Measurements from ENCODE around the gene MEGF6. TPM values are rescaled to one million over a fixed set of nuclear protein-coding genes. Genes with fewer than 3 reads are reported as not detected.

The MEGF6 gene
- total RNA-seq, 1 donor from 2014 or later, result 194 TPM

GRCh38 chr1:3603571-3604467 lies 7.5 kb downstream of the MEGF6 start:
- DNase-seq (ENCODE audit: low spot score in 2 of 2), result no peak
- no peaks in the 10 kb centered on the region for H3K4me1 ChIP-seq
- H3K36me3 ChIP-seq, result no peaks in the 10 kb centered on the region
- H3K27me3 ChIP-seq, result peaks cover 6% of the 10 kb centered on the region
- TF ChIP-seq CTCF (IDR thresholded peaks at IDR 0.05), result no peak
- intact Hi-C loops (cut with DNase I), result no loop called here
- no peak overlapping the region for H3K27ac ChIP-seq
- H3K9me3 ChIP-seq, result no peaks in the 10 kb centered on the region
- no peak overlapping the region for H3K4me3 ChIP-seq

- intact Hi-C loops (cut with DNase I), result no loop called here
- no peak for TF ChIP-seq CTCF (IDR thresholded peaks at IDR 0.05)
Measured at GRCh38 chr1:3603156-3603555, 8.2 kb downstream of the MEGF6 start.

GRCh38 chr1:3602375-3602774 lies 8.9 kb downstream of the MEGF6 start:
- intact Hi-C loops (cut with DNase I), result no loop called here
- no peak for TF ChIP-seq CTCF (IDR thresholded peaks at IDR 0.05)

More at GRCh38 chr1:3603156-3603555, 8.2 kb downstream of the MEGF6 start:
- Histone ChIP-seq H3K4me1 (no peaks in the 10 kb centered on the region), H3K4me3 (no peak overlapping the region), H3K36me3 (no peaks in the 10 kb centered on the region), H3K9me3 (no peaks in the 10 kb centered on the region), H3K27me3 (peaks cover 6% of the 10 kb centered on the region), H3K27ac (no peak overlapping the region)
- no peak for DNase-seq (ENCODE audit: low spot score in 2 of 2)

DNA sequence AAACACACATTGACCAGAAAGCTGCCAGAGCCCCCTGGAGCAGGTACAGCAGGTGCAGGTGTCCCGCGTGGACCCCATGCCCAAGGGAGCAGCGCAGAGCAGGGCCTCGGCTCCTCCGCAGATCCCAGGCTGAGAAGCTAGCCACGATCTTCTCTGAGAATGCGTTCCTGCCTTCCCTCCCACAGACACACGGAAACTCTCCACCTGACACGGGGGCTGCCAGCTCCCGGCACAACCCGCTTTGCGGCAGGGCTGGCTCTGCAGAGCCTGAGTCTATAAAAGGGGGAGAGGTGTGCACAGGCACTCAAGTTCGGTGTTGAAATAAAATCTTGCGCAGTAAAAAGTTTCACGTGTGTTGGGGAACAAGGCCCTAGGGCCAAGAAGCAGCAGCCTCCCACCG lies 9.6 kb downstream of the MEGF6 start:
- no peaks in the 10 kb centered on the region for H3K36me3 ChIP-seq
- intact Hi-C loops (cut with DNase I), result no loop called here
- no peaks in the 10 kb centered on the region for H3K9me3 ChIP-seq
- no peak for DNase-seq (ENCODE audit: low spot score in 2 of 2)
- H3K27me3 ChIP-seq, result no peaks in the 10 kb centered on the region
- no peak overlapping the region for H3K4me3 ChIP-seq
- no peak overlapping the region for H3K27ac ChIP-seq
- no peaks in the 10 kb centered on the region for H3K4me1 ChIP-seq
- TF ChIP-seq CTCF (IDR thresholded peaks at IDR 0.05), result no peak

More at GRCh38 chr1:3602375-3602774, 8.9 kb downstream of the MEGF6 start:
- Histone ChIP-seq H3K36me3 (no peaks in the 10 kb centered on the region), H3K4me3 (no peak overlapping the region), H3K4me1 (no peaks in the 10 kb centered on the region), H3K27ac (no peak overlapping the region), H3K9me3 (no peaks in the 10 kb centered on the region), H3K27me3 (no peaks in the 10 kb centered on the region)
- DNase-seq (ENCODE audit: low spot score in 2 of 2), result no peak

GRCh38 chr1:3600354-3600753 lies 11.0 kb downstream of the MEGF6 start:
- H3K4me3 ChIP-seq, result no peak overlapping the region
- no peaks in the 10 kb centered on the region for H3K36me3 ChIP-seq
- H3K4me1 ChIP-seq, result no peaks in the 10 kb centered on the region
- no peaks in the 10 kb centered on the region for H3K27me3 ChIP-seq
- no peak overlapping the region for H3K27ac ChIP-seq
- intact Hi-C loops (cut with DNase I), result no loop called here
- no peak for TF ChIP-seq CTCF (IDR thresholded peaks at IDR 0.05)
- no peaks in the 10 kb centered on the region for H3K9me3 ChIP-seq
- no peak for DNase-seq (ENCODE audit: low spot score in 2 of 2)

Measured in ascending aorta (tissue), 2 donors.